ENCODE results near the gene UHMK1.
"Not testable (repeated sequence)": the region's sequence is repeated elsewhere in the genome, so short reads cannot be mapped to it uniquely, and the experiment has no call there.

The UHMK1 gene

GRCh38 chr1:162566870-162567269 lies 69.3 kb downstream of the UHMK1 start:
- DNase-seq, result no peak

- no peak for DNase-seq
These were observed 71.2 kb downstream of the UHMK1 start for GRCh38 chr1:162568802-162569201.

- no peak for DNase-seq
These were observed 73.1 kb downstream of the UHMK1 start for GRCh38 chr1:162570718-162571117.

- DNase-seq, result not testable (repeated sequence)
These were observed 73.5 kb downstream of the UHMK1 start for GRCh38 chr1:162571121-162571520.

- DNase-seq, result no peak
These were observed 74.1 kb downstream of the UHMK1 start for GRCh38 chr1:162571696-162572095.

- no peak for DNase-seq
These were observed 75.5 kb downstream of the UHMK1 start for GRCh38 chr1:162573136-162573535.

- DNase-seq, result no peak
These were observed 80.6 kb downstream of the UHMK1 start for GRCh38 chr1:162578071-162578700.

- no peak for DNase-seq
These were observed 81.3 kb downstream of the UHMK1 start for GRCh38 chr1:162578936-162579335.
